Neural cell (in vitro differentiated cells): Measurements from ENCODE around the gene EVA1B. TPM values are rescaled to one million over a fixed set of nuclear protein-coding genes. Genes with fewer than 3 reads are reported as not detected.

Source experiments
- H2AFZ ChIP-seq: fragments of 200-600, 300-800 bp; sonication (generic), shearing (Covaris generic); 2 replicates; pipeline ENCODE4 v1.6.0; 2014; ENCODE audit warnings: low read depth, mild to moderate bottlenecking, antibody characterized with exemption, low read length, moderate library complexity
- H3F3A ChIP-seq: fragments of 200-600 bp; shearing (Covaris generic); 2 replicates; pipeline ENCODE4 v1.6.1; 2016; ENCODE audit warnings: mild to moderate bottlenecking, moderate library complexity, mixed read lengths, antibody characterized with exemption, low read length; ENCODE audit not compliant: insufficient read depth, poor library complexity, severe bottlenecking
- H3K27ac ChIP-seq: fragments of 200-600, 300-800 bp; sonication (generic), shearing (Covaris generic); 2 replicates; pipeline ENCODE4 v1.5.1; 2014; ENCODE audit warnings: mild to moderate bottlenecking, low read length, moderate library complexity
- H3K27me3 ChIP-seq: fragments of 300-800, 200-600 bp; sonication (generic), shearing (Covaris generic); 2 replicates; pipeline ENCODE4 v1.6.0; 2014; ENCODE audit warnings: mild to moderate bottlenecking, low read depth, low read length, moderate library complexity; ENCODE audit not compliant: insufficient read depth
- H3K36me3 ChIP-seq: fragments of 300-800, 200-600 bp; sonication (generic), shearing (Covaris generic); 2 replicates; pipeline ENCODE4 v1.5.1; 2014; ENCODE audit warnings: mild to moderate bottlenecking, antibody characterized with exemption, low read length, moderate library complexity; ENCODE audit not compliant: insufficient read depth
- H3K4me2 ChIP-seq: fragments of 300-800, 200-600 bp; sonication (generic), shearing (Covaris generic); 2 replicates; pipeline ENCODE4 v1.6.0; 2014; ENCODE audit warnings: mild to moderate bottlenecking, low read length
- H3K4me3 ChIP-seq: fragments of 300-800, 200-600 bp; sonication (generic), shearing (Covaris generic); 2 replicates; pipeline ENCODE4 v1.5.1; 2014; ENCODE audit warnings: mild to moderate bottlenecking, low read length, moderate library complexity
- H3K79me2 ChIP-seq: fragments of 200-600 bp; shearing (Covaris generic); replicated peaks from 2 replicates; pipeline ENCODE4 v1.6.0; 2014; ENCODE audit warnings: mild to moderate bottlenecking, low read length, moderate library complexity; ENCODE audit not compliant: insufficient read depth
- H3K9ac ChIP-seq: fragments of 300-800, 200-600 bp; sonication (generic), shearing (Covaris generic); 2 replicates; pipeline ENCODE4 v1.6.1; 2016; ENCODE audit warnings: mild to moderate bottlenecking, low read length, mixed read lengths
- H3K9me2 ChIP-seq: fragments of 200-600 bp; shearing (Covaris generic); 2 replicates; pipeline ENCODE4 v1.6.1; 2016; ENCODE audit warnings: mild to moderate bottlenecking, low read length, mixed read lengths; ENCODE audit not compliant: insufficient read depth
- H3K9me3 ChIP-seq: fragments of 200-600, 300-800 bp; sonication (generic), shearing (Covaris generic); 2 replicates; pipeline ENCODE4 v1.6.1; 2016; ENCODE audit warnings: mild to moderate bottlenecking, mixed run types, low read length, moderate library complexity, mixed read lengths
- H4K20me1 ChIP-seq: fragments of 200-600 bp; shearing (Covaris generic); 2 replicates; pipeline ENCODE4 v1.6.1; 2016; ENCODE audit warnings: mild to moderate bottlenecking, mixed run types; ENCODE audit not compliant: insufficient read depth
- CTCF ChIP-seq: fragments of 450-650 bp; IDR thresholded peaks from 2 replicates; pipeline ENCODE4 v1.5.1; 2014; ENCODE audit warnings: antibody characterized with exemption, mild to moderate bottlenecking, moderate library complexity; ENCODE audit not compliant: poor library complexity, severe bottlenecking
- EP300 ChIP-seq: fragments of 450-650 bp; conservative IDR thresholded peaks from 2 replicates; pipeline ENCODE4 v1.6.1; 2014; ENCODE audit warnings: antibody characterized with exemption, mild to moderate bottlenecking, moderate library complexity; ENCODE audit not compliant: poor library complexity, severe bottlenecking
- EZH2 ChIP-seq: fragments of 200-600, 300-800 bp; shearing (Covaris generic), sonication (generic); IDR thresholded peaks from 2 replicates; pipeline ENCODE4 v1.6.1; 2014; ENCODE audit warnings: antibody characterized with exemption, low read length, borderline replicate concordance, mild to moderate bottlenecking; ENCODE audit not compliant: insufficient read depth, poor library complexity, severe bottlenecking
- MXI1 ChIP-seq: fragments of 450-650 bp; conservative IDR thresholded peaks from 2 replicates; pipeline ENCODE4 v1.6.1; 2014; ENCODE audit warnings: antibody characterized with exemption, mild to moderate bottlenecking; ENCODE audit not compliant: poor library complexity, severe bottlenecking
- POLR2AphosphoS5 ChIP-seq: IDR thresholded peaks from 2 replicates; pipeline ENCODE4 v1.6.1; 2012
- RAD21 ChIP-seq: fragments of 450-650 bp; conservative IDR thresholded peaks from 2 replicates; pipeline ENCODE4 v1.6.1; 2014; ENCODE audit warnings: antibody characterized with exemption, mild to moderate bottlenecking, moderate library complexity
- REST ChIP-seq: IDR thresholded peaks from 2 replicates; pipeline ENCODE4 v1.6.1; 2012; ENCODE audit warnings: borderline replicate concordance
- SMC3 ChIP-seq: fragments of 450-650 bp; conservative IDR thresholded peaks from 2 replicates; pipeline ENCODE4 v1.6.1; 2014; ENCODE audit warnings: antibody characterized with exemption, mild to moderate bottlenecking, moderate library complexity; ENCODE audit not compliant: poor library complexity
- TAF1 ChIP-seq: IDR thresholded peaks from 2 replicates; pipeline ENCODE4 v1.6.1; 2012; ENCODE audit warnings: low read depth
- polyA plus RNA-seq: library from polyadenylated mRNA; depleted of rRNA; stranded (reverse); fragments of >200 nt; gene quantifications from 2 replicates; pipeline ENCODE4 v1.2.3, GENCODE V29; 2014

Gene EVA1B
- polyA plus RNA-seq, 1 donor from 2014 or later: 0.25 TPM

GRCh38 chr1:36329817-36330216, 6.4 kb upstream of the EVA1B start:
- Histone ChIP-seq H2AFZ (no peak overlapping the region), H4K20me1 (no peaks in the 10 kb centered on the region), H3K9me3 (no peaks in the 10 kb centered on the region), H3K4me2 (no peak overlapping the region), H3F3A (no peaks in the 10 kb centered on the region), H3K79me2 (no peaks in the 10 kb centered on the region), H3K36me3 (no peaks in the 10 kb centered on the region), H3K27ac (no peak overlapping the region), H3K27me3 (no peaks in the 10 kb centered on the region), H3K9ac (no peak overlapping the region), H3K9me2 (no peaks in the 10 kb centered on the region), H3K4me3 (no peak overlapping the region)
- no peak for TF ChIP-seq MXI1
- no peak for TF ChIP-seq CTCF
- TF ChIP-seq EZH2: no peak
- no peak for TF ChIP-seq POLR2AphosphoS5
- TF ChIP-seq RAD21: no peak
- no peak for TF ChIP-seq EP300

GRCh38 chr1:36328713-36329112, 5.3 kb upstream of the EVA1B start:
- Histone ChIP-seq H3K79me2 (no peaks in the 10 kb centered on the region), H3K9me2 (no peaks in the 10 kb centered on the region), H3K4me2 (no peak overlapping the region), H3K4me3 (no peak overlapping the region), H3K36me3 (no peaks in the 10 kb centered on the region), H3K27ac (no peak overlapping the region), H3F3A (no peaks in the 10 kb centered on the region), H3K9me3 (no peaks in the 10 kb centered on the region), H3K9ac (no peak overlapping the region), H2AFZ (no peak overlapping the region), H3K27me3 (peaks cover 3% of the 10 kb centered on the region), H4K20me1 (no peaks in the 10 kb centered on the region)
- TF ChIP-seq CTCF: no peak
- TF ChIP-seq REST: no peak
- no peak for TF ChIP-seq POLR2AphosphoS5
- no peak for TF ChIP-seq EP300
- TF ChIP-seq TAF1: no peak
- no peak for TF ChIP-seq MXI1
- no peak for TF ChIP-seq SMC3
- no peak for TF ChIP-seq RAD21
- no peak for TF ChIP-seq EZH2
